ENCODE results near the gene RHBDL1. TPM values are rescaled to one million over a fixed set of nuclear protein-coding genes. Genes with fewer than 3 reads are reported as not detected.

RHBDL1 gene
- total and polyA plus RNA-seq, 9 of the 15 experiments (the other 6 are each of a cell fraction or from before 2014, with no cell fraction given) = 0.03 to 5.6 (median 1.3) TPM; not detected in 1

DNA sequence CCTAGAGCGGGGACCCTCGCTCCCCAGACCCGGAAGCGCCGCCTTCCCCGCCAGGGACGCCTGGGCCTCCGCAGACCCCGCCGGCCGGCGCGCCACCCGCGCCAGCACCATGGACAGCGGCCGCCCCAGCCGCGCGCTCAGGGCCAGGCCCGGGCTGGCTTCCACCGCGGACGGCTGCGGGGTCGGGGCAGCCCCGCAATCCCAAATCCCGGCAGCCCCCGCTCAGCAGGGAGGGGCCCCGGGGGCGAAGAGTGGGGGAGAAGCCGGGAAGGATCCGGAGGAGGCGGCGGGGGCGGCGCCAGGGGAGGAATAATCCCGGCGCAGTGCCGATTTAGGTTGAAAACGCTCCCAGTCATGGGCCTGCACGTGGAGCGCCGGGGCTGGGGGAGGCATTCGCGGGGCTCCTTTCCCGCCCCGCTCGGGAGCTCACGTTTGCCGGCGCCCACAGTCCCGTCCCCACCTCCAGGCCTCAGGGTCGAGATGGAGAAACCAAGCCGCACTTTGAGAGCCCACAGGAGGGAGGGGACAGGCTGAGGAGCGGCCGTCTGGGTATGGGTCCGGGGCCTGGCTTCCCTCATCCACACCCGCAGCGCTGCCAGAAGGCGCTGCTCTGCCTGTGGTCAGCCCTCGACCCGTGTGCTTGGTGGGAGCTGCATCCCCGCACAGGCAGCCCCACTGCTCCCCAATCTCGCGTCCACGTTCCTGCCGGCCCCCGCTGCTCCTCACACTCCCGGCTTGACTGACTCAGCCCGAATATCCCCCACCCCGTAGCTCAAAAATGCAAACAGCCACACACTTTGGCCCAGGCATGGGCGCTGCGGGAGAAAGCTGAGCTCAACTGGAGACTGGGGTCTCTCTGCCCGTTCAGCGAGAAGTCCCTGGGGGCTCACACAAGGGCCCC lies 25.5 kb downstream of the RHBDL1 start (continued):
- TF ChIP-seq ZNF347 (CRISPR knock-in tag; IDR thresholded peaks at IDR 0.05; ENCODE audit: low read depth) (no peak), HDAC1 (IDR thresholded peaks at IDR 0.05) (0 out of 4 replicates have a peak, but pooled peaks of 1 of the 2 experiments have one; percentile 29), PTBP1 (IDR thresholded peaks at IDR 0.05; ENCODE audit: low read depth, low read length) (no peak), NR3C1 (CRISPR knock-in tag; IDR thresholded peaks at IDR 0.05) (peak; percentile 88; the same call in 1 of the 2 replicates), HLTF (IDR thresholded peaks at IDR 0.05) (no peak), ZNF253 (CRISPR knock-in tag; conservative IDR thresholded peaks at IDR 0.05) (no peak), RB1 (IDR thresholded peaks at IDR 0.05; ENCODE audit: low read depth) (peak; percentile 71; the same call in 1 of the 2 replicates), HDAC8 (tag; IDR thresholded peaks at IDR 0.05) (no peak), TCF7 (IDR thresholded peaks at IDR 0.05; ENCODE audit: borderline replicate concordance) (no peak), ZNF184 (CRISPR knock-in tag; IDR thresholded peaks at IDR 0.05) (no peak), SMARCC2 (IDR thresholded peaks at IDR 0.05; ENCODE audit: low read depth) (no peak)
- TF ChIP-seq, protein P1, sequence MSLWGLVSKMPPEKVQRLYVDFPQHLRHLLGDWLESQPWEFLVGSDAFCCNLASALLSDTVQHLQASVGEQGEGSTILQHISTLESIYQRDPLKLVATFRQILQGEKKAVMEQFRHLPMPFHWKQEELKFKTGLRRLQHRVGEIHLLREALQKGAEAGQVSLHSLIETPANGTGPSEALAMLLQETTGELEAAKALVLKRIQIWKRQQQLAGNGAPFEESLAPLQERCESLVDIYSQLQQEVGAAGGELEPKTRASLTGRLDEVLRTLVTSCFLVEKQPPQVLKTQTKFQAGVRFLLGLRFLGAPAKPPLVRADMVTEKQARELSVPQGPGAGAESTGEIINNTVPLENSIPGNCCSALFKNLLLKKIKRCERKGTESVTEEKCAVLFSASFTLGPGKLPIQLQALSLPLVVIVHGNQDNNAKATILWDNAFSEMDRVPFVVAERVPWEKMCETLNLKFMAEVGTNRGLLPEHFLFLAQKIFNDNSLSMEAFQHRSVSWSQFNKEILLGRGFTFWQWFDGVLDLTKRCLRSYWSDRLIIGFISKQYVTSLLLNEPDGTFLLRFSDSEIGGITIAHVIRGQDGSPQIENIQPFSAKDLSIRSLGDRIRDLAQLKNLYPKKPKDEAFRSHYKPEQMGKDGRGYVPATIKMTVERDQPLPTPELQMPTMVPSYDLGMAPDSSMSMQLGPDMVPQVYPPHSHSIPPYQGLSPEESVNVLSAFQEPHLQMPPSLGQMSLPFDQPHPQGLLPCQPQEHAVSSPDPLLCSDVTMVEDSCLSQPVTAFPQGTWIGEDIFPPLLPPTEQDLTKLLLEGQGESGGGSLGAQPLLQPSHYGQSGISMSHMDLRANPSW (CRISPR knock-in tag; IDR thresholded peaks at IDR 0.05) = no peak
- TF ChIP-seq, protein P2, sequence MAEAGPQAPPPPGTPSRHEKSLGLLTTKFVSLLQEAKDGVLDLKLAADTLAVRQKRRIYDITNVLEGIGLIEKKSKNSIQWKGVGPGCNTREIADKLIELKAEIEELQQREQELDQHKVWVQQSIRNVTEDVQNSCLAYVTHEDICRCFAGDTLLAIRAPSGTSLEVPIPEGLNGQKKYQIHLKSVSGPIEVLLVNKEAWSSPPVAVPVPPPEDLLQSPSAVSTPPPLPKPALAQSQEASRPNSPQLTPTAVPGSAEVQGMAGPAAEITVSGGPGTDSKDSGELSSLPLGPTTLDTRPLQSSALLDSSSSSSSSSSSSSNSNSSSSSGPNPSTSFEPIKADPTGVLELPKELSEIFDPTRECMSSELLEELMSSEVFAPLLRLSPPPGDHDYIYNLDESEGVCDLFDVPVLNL (CRISPR knock-in tag; IDR thresholded peaks at IDR 0.05; ENCODE audit: low read depth) = no peak
- TF ChIP-seq, protein P3, sequence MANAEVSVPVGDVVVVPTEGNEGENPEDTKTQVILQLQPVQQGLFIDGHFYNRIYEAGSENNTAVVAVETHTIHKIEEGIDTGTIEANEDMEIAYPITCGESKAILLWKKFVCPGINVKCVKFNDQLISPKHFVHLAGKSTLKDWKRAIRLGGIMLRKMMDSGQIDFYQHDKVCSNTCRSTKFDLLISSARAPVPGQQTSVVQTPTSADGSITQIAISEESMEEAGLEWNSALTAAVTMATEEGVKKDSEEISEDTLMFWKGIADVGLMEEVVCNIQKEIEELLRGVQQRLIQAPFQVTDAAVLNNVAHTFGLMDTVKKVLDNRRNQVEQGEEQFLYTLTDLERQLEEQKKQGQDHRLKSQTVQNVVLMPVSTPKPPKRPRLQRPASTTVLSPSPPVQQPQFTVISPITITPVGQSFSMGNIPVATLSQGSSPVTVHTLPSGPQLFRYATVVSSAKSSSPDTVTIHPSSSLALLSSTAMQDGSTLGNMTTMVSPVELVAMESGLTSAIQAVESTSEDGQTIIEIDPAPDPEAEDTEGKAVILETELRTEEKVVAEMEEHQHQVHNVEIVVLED (CRISPR knock-in tag; IDR thresholded peaks at IDR 0.05) = no peak
- TF ChIP-seq, protein P4, sequence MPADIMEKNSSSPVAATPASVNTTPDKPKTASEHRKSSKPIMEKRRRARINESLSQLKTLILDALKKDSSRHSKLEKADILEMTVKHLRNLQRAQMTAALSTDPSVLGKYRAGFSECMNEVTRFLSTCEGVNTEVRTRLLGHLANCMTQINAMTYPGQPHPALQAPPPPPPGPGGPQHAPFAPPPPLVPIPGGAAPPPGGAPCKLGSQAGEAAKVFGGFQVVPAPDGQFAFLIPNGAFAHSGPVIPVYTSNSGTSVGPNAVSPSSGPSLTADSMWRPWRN (IDR thresholded peaks at IDR 0.05; ENCODE audit: low read depth) = no peak
- TF ChIP-seq, protein P5, sequence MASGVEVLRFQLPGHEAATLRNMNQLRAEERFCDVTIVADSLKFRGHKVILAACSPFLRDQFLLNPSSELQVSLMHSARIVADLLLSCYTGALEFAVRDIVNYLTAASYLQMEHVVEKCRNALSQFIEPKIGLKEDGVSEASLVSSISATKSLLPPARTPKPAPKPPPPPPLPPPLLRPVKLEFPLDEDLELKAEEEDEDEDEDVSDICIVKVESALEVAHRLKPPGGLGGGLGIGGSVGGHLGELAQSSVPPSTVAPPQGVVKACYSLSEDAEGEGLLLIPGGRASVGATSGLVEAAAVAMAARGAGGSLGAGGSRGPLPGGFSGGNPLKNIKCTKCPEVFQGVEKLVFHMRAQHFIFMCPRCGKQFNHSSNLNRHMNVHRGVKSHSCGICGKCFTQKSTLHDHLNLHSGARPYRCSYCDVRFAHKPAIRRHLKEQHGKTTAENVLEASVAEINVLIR (CRISPR knock-in tag; IDR thresholded peaks at IDR 0.05) = no peak
- TF ChIP-seq, protein P6, sequence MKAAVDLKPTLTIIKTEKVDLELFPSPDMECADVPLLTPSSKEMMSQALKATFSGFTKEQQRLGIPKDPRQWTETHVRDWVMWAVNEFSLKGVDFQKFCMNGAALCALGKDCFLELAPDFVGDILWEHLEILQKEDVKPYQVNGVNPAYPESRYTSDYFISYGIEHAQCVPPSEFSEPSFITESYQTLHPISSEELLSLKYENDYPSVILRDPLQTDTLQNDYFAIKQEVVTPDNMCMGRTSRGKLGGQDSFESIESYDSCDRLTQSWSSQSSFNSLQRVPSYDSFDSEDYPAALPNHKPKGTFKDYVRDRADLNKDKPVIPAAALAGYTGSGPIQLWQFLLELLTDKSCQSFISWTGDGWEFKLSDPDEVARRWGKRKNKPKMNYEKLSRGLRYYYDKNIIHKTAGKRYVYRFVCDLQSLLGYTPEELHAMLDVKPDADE (conservative IDR thresholded peaks at IDR 0.05; ENCODE audit: control insufficient read depth, low read depth, low read length) = peak; percentile 58; the same call in 1 of the 2 replicates

All from K562 (cell line).